ENCODE measurements around the gene HFM1.

- TF ChIP-seq CTCF (IDR thresholded peaks at IDR 0.05) = no peak
- TF ChIP-seq POLR2AphosphoS5 (IDR thresholded peaks at IDR 0.05) = no peak
Measured at GRCh38 chr1:91334856-91335255, 69.8 kb downstream of the HFM1 start.

All from breast epithelium (tissue), 3 donors.